Upper lobe of left lung (tissue), 4 donors: Measurements from ENCODE around the gene FXR2.

Source experiments
- EP300 ChIP-seq, 4 donors: sonication (generic); formaldehyde crosslinking; IDR thresholded peaks; one replicate each; pipeline ENCODE4 v1.5.1; 2017; ENCODE audit warnings: antibody characterized with exemption in 4 of 4, control low read depth in 2 of 4
- POLR2AphosphoS5 ChIP-seq, 2 donors: sonication (generic); formaldehyde crosslinking; IDR thresholded peaks; one replicate each; pipeline ENCODE4 v1.5.1; 2017; ENCODE audit warnings: antibody characterized with exemption in 2 of 2

DNA sequence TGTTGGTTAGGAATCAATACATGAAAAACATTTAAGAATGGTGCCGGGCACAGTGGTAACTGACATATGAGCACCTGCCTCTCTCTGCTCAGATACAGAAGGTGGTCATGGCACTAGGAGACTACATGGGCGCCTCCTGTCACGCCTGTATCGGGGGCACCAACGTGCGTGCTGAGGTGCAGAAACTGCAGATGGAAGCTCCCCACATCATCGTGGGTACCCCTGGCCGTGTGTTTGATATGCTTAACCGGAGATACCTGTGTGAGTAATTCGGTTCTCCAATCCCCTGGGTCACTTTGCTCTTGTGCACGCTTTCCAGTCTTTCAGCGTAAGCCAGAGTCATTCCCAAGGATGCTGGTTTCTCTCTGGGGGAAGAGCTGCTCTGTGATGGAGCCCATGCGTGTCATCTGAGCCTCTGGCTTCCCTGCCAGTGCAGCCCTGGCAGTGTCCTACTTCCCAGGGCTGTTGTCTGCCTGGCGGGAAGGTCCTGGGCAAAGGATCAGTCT, 38.2 kb downstream of the FXR2 start:
- TF ChIP-seq EP300 (IDR thresholded peaks at IDR 0.05) (no peak), POLR2AphosphoS5 (IDR thresholded peaks at IDR 0.05) (no peak)
